Smooth muscle cell (in vitro differentiated cells): Measurements from ENCODE around the gene NOXO1. TPM values are rescaled to one million over a fixed set of nuclear protein-coding genes. Genes with fewer than 3 reads are reported as not detected.

Source experiments
- DNase-seq: peaks from one replicate; lab custom pipeline; 2025; ENCODE audit not compliant: unreplicated experiment; lab: John Stamatoyannopoulos, UW
- H2AFZ ChIP-seq: fragments of 200-600 bp; sonication (generic); 2 replicates; pipeline ENCODE4 v1.6.0; 2016; ENCODE audit warnings: antibody characterized with exemption, low read depth, mild to moderate bottlenecking
- H3F3A ChIP-seq: fragments of 200-600 bp; sonication (generic); 2 replicates; pipeline ENCODE4 v1.6.0; 2017; ENCODE audit warnings: antibody characterized with exemption, low read depth
- H3K27ac ChIP-seq: fragments of 200-600 bp; sonication (generic); 2 replicates; pipeline ENCODE4 v1.5.1; 2016; ENCODE audit warnings: low read depth, mild to moderate bottlenecking
- H3K27me3 ChIP-seq: fragments of 200-600 bp; sonication (generic); 2 replicates; pipeline ENCODE4 v1.6.1; 2016; ENCODE audit warnings: low read depth, mild to moderate bottlenecking
- H3K36me3 ChIP-seq: fragments of 200-600 bp; sonication (generic); 2 replicates; pipeline ENCODE4 v1.5.1; 2016; ENCODE audit warnings: low read depth
- H3K4me1 ChIP-seq: fragments of 200-600 bp; sonication (generic); 2 replicates; pipeline ENCODE4 v1.5.1; 2016; ENCODE audit warnings: low read depth
- H3K4me2 ChIP-seq: fragments of 200-600 bp; sonication (generic); 2 replicates; pipeline ENCODE4 v1.6.0; 2016; ENCODE audit warnings: mild to moderate bottlenecking
- H3K4me3 ChIP-seq: fragments of 200-600 bp; sonication (generic); 2 replicates; pipeline ENCODE4 v1.5.1; 2016; ENCODE audit warnings: mild to moderate bottlenecking
- H3K79me2 ChIP-seq: fragments of 200-600 bp; sonication (generic); 2 replicates; pipeline ENCODE4 v1.6.0; 2016; ENCODE audit warnings: low read depth, mild to moderate bottlenecking
- H3K9ac ChIP-seq: fragments of 200-600 bp; sonication (generic); 2 replicates; pipeline ENCODE4 v1.6.0; 2016; ENCODE audit warnings: low read depth
- H3K9me3 ChIP-seq: fragments of 200-600 bp; sonication (generic); replicated peaks from 2 replicates; pipeline ENCODE4 v1.5.1; 2016; ENCODE audit warnings: low read depth
- H4K20me1 ChIP-seq: fragments of 200-600 bp; sonication (generic); 2 replicates; pipeline ENCODE4 v1.6.0; 2016; ENCODE audit warnings: low read depth
- WGBS: methylation state at CpG from one replicate; pipeline ENCODE4 v1.1.7; 2016; ENCODE audit warnings: low lambda C conversion rate; 5-methylcytosine and 5-hydroxymethylcytosine counted together
- polyA plus RNA-seq: library from polyadenylated mRNA; unstranded; fragments of >200 nt; fragmentation: Nextera tagmentation; extraction: Ambion mirVana; gene quantifications from 2 replicates; pipeline ENCODE4 v1.2.1, GENCODE V29; 2016
- total RNA-seq: library from RNA; depleted of rRNA; stranded (reverse); fragments of >200 nt; gene quantifications from 2 replicates; pipeline ENCODE4 v1.2.3, GENCODE V29; 2014
- TF ChIP-seq, protein P1 (sequence below): fragments of 200-600 bp; sonication (generic); IDR thresholded peaks from 2 replicates; pipeline ENCODE4 v1.5.1; 2017; ENCODE audit warnings: borderline replicate concordance, mild to moderate bottlenecking, antibody characterized with exemption; ENCODE audit not compliant: insufficient read depth, poor library complexity, severe bottlenecking

NOXO1 gene
- total and polyA plus RNA-seq, 2 experiments from 2014 or later = 0.13 to 0.35 TPM

DNA sequence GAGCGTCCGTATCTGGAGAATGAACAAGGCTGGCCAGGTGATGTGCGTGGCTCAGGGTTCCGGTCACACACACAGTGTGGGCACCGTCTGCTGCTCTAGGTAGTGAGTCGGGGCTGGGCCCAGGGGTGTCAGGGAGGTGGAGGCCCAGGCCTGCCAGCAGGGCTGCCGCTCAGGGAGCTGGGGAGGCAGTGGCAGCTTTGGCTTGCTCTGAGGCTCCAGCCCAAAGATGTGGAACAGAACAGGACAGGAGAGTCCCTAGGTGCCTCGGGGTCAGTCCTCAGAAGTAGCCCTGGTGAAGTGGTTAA lies 5.1 kb downstream of the NOXO1 start:
- no peak overlapping the region for H3K27ac ChIP-seq
- no peak overlapping the region for H3K4me2 ChIP-seq
- H3K4me3 ChIP-seq = no peak overlapping the region
- H3K4me1 ChIP-seq = peaks cover 24% of the 10 kb centered on the region
- H3K36me3 ChIP-seq = no peaks in the 10 kb centered on the region
- H4K20me1 ChIP-seq = no peaks in the 10 kb centered on the region
- TF ChIP-seq, protein P1, sequence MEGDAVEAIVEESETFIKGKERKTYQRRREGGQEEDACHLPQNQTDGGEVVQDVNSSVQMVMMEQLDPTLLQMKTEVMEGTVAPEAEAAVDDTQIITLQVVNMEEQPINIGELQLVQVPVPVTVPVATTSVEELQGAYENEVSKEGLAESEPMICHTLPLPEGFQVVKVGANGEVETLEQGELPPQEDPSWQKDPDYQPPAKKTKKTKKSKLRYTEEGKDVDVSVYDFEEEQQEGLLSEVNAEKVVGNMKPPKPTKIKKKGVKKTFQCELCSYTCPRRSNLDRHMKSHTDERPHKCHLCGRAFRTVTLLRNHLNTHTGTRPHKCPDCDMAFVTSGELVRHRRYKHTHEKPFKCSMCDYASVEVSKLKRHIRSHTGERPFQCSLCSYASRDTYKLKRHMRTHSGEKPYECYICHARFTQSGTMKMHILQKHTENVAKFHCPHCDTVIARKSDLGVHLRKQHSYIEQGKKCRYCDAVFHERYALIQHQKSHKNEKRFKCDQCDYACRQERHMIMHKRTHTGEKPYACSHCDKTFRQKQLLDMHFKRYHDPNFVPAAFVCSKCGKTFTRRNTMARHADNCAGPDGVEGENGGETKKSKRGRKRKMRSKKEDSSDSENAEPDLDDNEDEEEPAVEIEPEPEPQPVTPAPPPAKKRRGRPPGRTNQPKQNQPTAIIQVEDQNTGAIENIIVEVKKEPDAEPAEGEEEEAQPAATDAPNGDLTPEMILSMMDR = no peak
- peaks cover 36% of the 10 kb centered on the region for H3K27me3 ChIP-seq
- WGBS = 97% methylated on average over 8 of the region's 8 CpGs
- H3K79me2 ChIP-seq = peaks cover 18% of the 10 kb centered on the region
- H3K9me3 ChIP-seq = no peaks in the 10 kb centered on the region
- DNase-seq = no peak
- no peak overlapping the region for H3K9ac ChIP-seq
- H2AFZ ChIP-seq = no peak overlapping the region
- no peaks in the 10 kb centered on the region for H3F3A ChIP-seq

DNA sequence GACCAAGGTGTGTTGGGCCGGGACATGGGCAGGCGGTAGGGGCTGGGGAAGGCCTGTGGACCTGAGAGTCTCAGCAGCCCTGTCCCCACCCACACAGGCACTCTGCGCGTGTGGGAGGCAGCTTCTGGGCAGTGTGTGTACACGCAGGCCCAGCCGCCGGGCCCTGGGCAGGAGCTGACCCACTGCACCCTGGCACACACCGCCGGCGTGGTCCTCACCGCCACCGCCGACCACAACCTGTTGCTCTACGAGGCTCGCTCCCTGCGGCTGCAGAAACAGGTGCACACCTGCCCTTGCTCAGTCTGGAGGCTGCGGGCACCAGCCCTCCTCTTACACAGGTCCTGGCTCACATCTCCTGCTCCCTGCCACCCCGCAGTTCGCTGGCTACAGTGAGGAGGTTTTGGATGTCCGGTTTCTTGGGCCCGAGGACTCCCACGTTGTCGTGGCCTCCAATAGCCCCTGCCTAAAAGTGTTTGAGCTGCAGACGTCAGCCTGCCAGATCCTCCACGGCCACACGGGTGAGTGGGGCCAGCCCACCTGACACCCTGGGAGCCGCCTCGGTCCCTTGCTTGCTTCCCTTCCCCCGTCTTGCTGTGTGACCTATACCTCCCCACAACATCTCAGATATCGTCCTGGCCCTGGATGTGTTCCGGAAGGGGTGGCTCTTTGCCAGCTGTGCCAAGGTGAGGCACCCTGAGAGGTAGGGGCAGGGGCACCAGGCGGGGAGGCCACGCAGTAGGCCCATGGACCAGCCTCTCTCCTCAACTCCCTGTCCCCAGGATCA lies 5.6 kb downstream of the NOXO1 start:
- Histone ChIP-seq H3K4me1 (peaks cover 24% of the 10 kb centered on the region), H3K9me3 (no peaks in the 10 kb centered on the region), H3K27ac (no peak overlapping the region), H3K4me3 (no peak overlapping the region), H3F3A (no peaks in the 10 kb centered on the region), H3K9ac (no peak overlapping the region), H3K36me3 (no peaks in the 10 kb centered on the region), H2AFZ (no peak overlapping the region), H3K27me3 (peaks cover 31% of the 10 kb centered on the region), H4K20me1 (no peaks in the 10 kb centered on the region), H3K4me2 (no peak overlapping the region), H3K79me2 (peaks cover 18% of the 10 kb centered on the region)
- 97% methylated on average over 33 of the region's 33 CpGs for WGBS
- TF ChIP-seq, protein P1 = no peak
- DNase-seq = no peak

DNA sequence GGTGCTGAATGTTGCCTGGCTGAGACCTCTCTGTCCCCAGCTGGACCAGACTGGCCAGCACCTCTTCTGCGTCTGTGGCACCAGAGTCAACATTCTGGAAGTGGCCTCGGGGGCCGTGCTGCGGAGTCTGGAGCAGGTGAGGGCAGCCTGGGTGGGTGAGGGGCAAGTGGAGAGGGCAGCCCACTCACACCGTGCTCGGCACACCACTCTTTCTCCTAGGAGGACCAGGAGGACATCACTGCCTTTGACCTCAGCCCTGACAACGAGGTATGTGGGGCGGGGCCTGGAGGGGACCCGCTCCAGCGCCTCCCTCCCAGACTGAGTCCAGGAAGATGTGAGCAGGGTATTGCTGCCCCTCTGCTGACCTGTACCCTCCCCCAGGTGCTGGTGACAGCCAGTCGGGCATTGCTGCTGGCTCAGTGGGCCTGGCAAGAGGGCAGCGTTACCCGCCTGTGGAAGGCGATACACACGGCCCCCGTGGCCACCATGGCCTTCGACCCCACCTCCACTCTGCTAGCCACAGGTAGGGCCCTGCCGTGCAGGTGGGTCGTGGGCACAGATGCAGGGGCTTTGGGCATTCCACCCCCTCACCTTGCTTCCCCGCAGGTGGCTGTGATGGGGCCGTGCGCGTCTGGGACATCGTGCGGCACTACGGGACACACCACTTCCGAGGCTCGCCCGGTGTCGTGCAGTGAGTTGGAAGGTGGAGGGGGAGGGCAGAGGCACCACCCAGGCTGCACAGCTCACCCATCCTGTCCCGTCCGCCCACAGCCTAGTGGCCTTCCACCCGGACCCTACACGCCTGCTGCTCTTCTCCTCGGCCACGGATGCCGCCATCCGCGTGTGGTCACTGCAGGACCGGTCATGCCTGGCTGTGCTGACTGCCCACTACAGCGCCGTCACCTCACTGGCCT lies 6.9 kb downstream of the NOXO1 start:
- WGBS = 97% methylated on average over 42 of the region's 42 CpGs
- Histone ChIP-seq H3F3A (no peaks in the 10 kb centered on the region), H3K27ac (no peak overlapping the region), H3K27me3 (peaks cover 19% of the 10 kb centered on the region), H3K4me3 (no peak overlapping the region), H3K36me3 (no peaks in the 10 kb centered on the region), H3K9me3 (no peaks in the 10 kb centered on the region), H3K4me1 (peaks cover 12% of the 10 kb centered on the region), H2AFZ (no peak overlapping the region), H3K4me2 (no peak overlapping the region), H3K9ac (no peak overlapping the region), H3K79me2 (peaks cover 18% of the 10 kb centered on the region), H4K20me1 (no peaks in the 10 kb centered on the region)
- no peak for DNase-seq
- TF ChIP-seq, protein P1 = no peak
